HG03575 (cell line): ENCODE data around the gene KIF25.

Experiments used
- ATAC-seq: cut with Tn5 transposase; IDR thresholded peaks from one replicate; pipeline ENCODE4 v1.9.1; 2021; ENCODE audit not compliant: unreplicated experiment, insufficient number of reproducible peaks, low FRiP score; ENCODE audit errors: extremely low read depth

KIF25 gene

GRCh38 chr6:168054765-168055560 is 57.5 kb downstream of the KIF25 start:
- ATAC-seq = no peak

GRCh38 chr6:168055696-168056489 is 58.4 kb downstream of the KIF25 start:
- ATAC-seq = no peak

GRCh38 chr6:168056892-168057527 is 59.5 kb downstream of the KIF25 start:
- ATAC-seq = no peak

- ATAC-seq = no peak
Observed at GRCh38 chr6:168057836-168058235, 60.4 kb downstream of the KIF25 start.

- no peak for ATAC-seq
Observed at GRCh38 chr6:168058691-168059551, 61.5 kb downstream of the KIF25 start.

- no peak for ATAC-seq
Observed at GRCh38 chr6:168060521-168060931, 63.1 kb downstream of the KIF25 start.

GRCh38 chr6:168061269-168062210 is 64.1 kb downstream of the KIF25 start:
- no peak for ATAC-seq

GRCh38 chr6:168062346-168063289 is 65.1 kb downstream of the KIF25 start:
- no peak for ATAC-seq

GRCh38 chr6:168063431-168063830 is 66.0 kb downstream of the KIF25 start:
- no peak for ATAC-seq

- ATAC-seq = no peak
Observed at GRCh38 chr6:168064226-168064807, 66.8 kb downstream of the KIF25 start.

- ATAC-seq = no peak
Observed at GRCh38 chr6:168067081-168067759, 69.7 kb downstream of the KIF25 start.

GRCh38 chr6:168070804-168071203 is 73.3 kb downstream of the KIF25 start:
- ATAC-seq = no peak

- ATAC-seq = no peak
Observed at GRCh38 chr6:168071620-168072019, 74.1 kb downstream of the KIF25 start.

- ATAC-seq = no peak
Observed at GRCh38 chr6:168072261-168072660, 74.8 kb downstream of the KIF25 start.

GRCh38 chr6:168072730-168073129 is 75.3 kb downstream of the KIF25 start:
- no peak for ATAC-seq
